VCaP (cell line): ENCODE data around the gene PRKCA.

Experiments
- H3K27ac ChIP-seq: fragments of 450-650 bp; 2 replicates; pipeline ENCODE4 v1.5.1; 2017
- TF ChIP-seq, protein P1 (sequence below): fragments of 450-650 bp; conservative IDR thresholded peaks from 2 replicates; pipeline ENCODE4 v1.5.1; 2017; ENCODE audit warnings: mild to moderate bottlenecking, moderate library complexity

Gene PRKCA

DNA sequence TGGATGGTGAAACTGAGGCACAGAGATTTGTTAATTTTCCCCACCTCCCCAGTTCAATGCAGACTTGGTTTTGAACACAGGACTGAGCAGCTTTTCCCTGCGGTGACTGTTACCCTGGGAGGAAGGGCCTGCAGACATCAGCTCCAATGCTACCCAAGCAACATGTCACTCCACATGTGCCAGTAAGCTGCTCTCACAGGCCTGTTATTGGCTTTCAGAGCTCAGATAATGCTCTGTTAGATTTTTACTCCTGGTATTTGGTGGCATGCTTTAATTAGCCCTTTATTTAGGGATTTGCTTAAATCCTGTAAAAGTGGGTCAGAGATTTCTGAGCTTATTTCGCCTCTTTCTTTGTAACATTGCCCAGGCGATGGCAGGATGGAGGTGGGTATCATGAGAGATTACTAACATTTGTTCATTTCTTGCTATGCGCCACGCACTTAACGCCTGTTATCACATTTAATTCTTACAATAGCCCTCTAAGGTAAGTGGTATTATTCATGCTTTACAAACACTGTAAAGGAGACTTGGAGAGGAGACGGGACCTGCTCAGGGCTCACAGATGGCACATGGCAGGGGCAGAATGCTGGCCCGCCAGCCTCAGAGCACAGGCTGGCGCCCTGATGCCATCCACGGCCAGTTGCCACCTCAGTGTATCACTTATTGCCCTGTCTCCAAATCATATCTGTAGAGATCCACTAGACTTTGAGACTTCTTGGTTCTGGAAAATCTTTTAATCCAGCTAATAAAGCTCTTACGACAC, 448.5 kb downstream of the PRKCA start:
- no peak overlapping the region for H3K27ac ChIP-seq
- TF ChIP-seq, protein P1, sequence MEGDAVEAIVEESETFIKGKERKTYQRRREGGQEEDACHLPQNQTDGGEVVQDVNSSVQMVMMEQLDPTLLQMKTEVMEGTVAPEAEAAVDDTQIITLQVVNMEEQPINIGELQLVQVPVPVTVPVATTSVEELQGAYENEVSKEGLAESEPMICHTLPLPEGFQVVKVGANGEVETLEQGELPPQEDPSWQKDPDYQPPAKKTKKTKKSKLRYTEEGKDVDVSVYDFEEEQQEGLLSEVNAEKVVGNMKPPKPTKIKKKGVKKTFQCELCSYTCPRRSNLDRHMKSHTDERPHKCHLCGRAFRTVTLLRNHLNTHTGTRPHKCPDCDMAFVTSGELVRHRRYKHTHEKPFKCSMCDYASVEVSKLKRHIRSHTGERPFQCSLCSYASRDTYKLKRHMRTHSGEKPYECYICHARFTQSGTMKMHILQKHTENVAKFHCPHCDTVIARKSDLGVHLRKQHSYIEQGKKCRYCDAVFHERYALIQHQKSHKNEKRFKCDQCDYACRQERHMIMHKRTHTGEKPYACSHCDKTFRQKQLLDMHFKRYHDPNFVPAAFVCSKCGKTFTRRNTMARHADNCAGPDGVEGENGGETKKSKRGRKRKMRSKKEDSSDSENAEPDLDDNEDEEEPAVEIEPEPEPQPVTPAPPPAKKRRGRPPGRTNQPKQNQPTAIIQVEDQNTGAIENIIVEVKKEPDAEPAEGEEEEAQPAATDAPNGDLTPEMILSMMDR, result no peak

DNA sequence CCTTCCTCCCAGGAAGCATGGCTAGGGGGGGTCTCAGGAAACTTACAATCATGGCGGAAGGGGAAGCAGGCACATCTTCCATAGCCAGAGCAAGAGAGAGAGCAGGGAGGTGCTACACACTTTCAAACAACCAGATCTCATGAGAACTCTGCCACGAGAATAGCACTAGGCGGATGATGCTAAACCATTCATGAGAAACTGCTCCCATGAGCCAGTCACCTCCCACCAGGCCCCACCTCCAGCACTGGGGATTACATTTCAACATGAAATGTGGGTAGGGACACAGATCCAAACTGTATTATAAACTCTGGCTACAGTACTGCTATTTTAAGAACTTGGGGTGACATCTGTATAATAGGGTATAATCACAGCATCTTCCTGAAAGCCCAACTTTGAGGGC, 449.4 kb downstream of the PRKCA start:
- TF ChIP-seq, protein P1, result no peak
- no peak overlapping the region for H3K27ac ChIP-seq

DNA sequence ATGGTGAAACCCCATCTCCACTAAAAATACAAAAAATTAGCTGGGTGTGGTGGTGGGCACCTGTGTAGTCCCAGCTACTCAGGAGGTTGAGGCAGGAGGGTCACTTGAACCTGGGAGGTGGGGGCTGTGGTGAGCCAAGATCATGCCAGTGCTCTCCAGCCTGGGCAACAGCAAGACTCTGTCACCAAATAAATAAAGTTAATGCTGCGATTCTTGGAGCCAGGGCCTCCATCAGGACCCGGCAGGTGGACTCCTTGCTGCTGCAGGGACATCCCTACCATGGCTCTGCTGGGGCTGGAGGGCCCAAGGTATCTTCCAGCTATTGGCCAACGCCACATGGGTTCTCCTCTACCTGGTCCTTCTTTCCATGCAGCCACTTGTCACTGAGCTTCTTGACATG, 450.0 kb downstream of the PRKCA start:
- TF ChIP-seq, protein P1, result no peak
- H3K27ac ChIP-seq, result no peak overlapping the region

DNA sequence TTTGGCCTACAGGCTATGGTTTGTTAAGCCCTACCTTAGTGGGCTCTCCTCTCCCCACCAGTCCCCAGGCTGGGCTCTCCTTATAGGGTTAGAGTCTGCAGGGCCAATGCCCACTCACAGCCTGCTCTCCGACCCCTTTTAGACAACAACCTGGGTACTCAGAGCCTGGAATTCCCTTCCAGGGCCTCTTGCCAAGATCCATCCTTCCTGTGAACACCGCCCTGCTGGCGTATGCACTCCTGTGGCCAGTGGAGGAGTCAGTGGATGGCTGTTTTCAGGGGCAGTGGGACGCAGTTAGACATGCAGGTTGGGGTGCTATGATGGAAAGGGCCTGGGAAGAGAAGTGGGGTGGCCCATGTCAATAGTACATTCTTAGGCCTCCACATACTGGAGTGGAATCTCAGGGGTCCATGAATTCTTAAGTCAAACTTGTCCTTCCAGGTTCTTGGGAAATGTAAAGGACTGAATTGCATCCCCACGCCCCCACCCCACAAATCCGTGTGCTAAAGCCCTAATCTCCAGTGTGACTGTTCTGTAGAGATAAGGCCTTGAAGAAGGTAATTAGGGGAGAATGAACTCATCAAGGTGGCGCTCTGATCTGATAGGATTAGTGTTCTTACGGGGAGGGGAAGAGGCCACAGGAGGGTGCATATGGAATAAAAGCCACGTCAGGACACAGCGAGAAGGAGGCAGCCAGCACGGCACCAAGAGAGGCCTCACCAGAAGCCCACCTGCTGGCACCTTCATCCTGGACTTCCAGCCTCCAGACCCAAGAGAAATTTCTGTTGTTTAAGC, 450.9 kb downstream of the PRKCA start:
- TF ChIP-seq, protein P1, result no peak
- H3K27ac ChIP-seq, result no peak overlapping the region

DNA sequence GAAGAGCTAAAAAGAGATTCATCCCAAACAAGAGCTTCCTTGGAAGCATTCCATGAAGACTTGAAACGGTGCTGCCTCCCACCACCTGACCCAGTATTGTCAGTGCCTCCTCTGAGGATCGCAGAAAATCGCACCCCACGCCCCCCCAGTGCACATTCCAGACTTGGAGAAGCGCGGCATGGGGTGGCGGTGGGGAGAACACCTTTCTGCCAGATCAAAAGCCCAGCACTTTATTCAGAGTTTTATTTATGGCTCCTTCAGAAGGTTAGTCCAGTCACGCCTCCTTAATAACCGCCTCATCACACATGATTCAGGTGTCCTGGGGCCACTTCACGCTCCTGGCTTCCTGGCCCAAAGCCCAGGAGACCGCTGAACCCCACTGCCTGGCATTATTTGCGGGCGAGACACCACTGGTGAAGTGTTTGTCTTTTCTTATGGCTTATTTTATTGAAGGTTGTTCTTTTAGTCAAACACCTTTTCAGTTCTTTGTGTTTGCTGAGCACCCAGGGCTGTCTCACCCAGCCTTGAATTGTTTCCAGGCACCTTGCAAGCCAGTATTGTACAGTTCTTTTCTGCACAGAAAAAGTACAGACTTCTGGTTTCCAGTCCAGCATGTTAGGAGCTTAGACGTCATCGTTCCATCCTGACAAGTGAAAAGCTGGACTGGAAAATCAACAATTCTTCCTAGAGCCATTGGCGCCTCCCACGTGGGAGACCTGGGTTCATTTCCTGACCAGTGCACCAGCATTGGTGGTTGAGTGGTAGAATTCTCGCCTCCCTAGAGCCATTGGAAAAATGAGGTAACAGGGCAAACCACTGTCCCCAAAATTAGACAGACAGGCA, 452.9 kb downstream of the PRKCA start:
- H3K27ac ChIP-seq, result 0 out of 2 replicates have a peak overlapping the region, but pooled peaks have one; percentile 9
- TF ChIP-seq, protein P1, result no peak

DNA sequence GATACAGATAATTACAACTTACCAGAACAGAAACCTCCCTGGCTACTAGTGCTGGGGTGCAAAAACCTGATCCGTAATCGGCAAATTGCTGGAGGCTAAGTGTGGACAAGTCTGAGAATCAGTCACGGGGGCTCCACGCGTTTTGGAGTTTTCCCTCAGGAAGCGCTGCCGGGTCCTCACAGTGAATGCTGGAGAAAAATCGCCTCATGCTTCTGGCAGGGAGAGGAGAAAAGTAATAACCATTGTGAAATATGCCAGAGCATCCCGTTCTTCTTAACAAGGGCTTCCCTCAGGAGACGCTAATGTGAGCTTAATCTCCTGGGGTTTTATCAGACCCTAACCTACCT, 453.5 kb downstream of the PRKCA start:
- TF ChIP-seq, protein P1, result no peak

DNA sequence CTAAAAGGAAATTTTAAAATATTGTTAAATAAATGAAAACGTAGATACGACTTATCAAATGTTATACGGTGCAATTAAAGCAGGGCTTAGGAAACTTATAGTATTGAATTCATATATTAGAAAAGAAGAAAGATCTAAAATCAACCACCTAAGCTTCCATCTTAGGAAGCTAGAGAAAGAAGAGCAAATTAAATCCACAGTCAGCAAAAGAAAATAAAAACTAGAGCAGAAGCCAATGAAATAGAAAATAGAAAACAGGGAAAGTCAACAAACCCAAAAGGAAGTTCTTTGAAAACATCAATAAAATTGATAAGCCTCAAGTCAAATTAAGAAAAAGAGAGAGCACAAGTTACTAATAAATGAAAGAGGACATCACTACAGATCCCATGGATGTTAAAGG, 457.9 kb downstream of the PRKCA start:
- no peak overlapping the region for H3K27ac ChIP-seq
- TF ChIP-seq, protein P1, result no peak

More for the DNA sequence above, 453.5 kb downstream of the PRKCA start:
- H3K27ac ChIP-seq, result 0 out of 2 replicates have a peak overlapping the region, but pooled peaks have one; percentile 9
